T-helper 2 cell treated with Interferon-gamma antibody and Interleukin-4, amounts not matched to agents 100 ng/mL and 5 ng/mL, for 36 hours (primary cell): ENCODE measurements around the gene DCBLD1. TPM values are rescaled to one million over a fixed set of nuclear protein-coding genes. Genes with fewer than 3 reads are reported as not detected.

Experiments used
- total RNA-seq: library from RNA; stranded (reverse); gene quantifications from 2 replicates; pipeline ENCODE4 v1.2.3, GENCODE V29; 2022

DCBLD1 gene
- total RNA-seq, 1 donor from 2014 or later, result 5.3 TPM

Other genes with a start within 250 kb of the DCBLD1 start
- not detected in 2 replicates for gene VGLL2, start 217.1 kb upstream of the DCBLD1 start, total RNA-seq
- not detected in 2 replicates for gene ROS1, start 56.7 kb upstream of the DCBLD1 start, total RNA-seq
- 26.4 and 27.3 TPM in 2 replicates for gene GOPC, start 119.8 kb downstream of the DCBLD1 start, total RNA-seq
- gene NUS1, start 192.8 kb downstream of the DCBLD1 start, total RNA-seq, result 35.6 and 36.7 TPM in 2 replicates